ENCODE measurements around the gene QRICH1. TPM values are rescaled to one million over a fixed set of nuclear protein-coding genes. Genes with fewer than 3 reads are reported as not detected.

The QRICH1 gene
- total RNA-seq, 1 experiment from 2014 or later, result 82.7 TPM

DNA sequence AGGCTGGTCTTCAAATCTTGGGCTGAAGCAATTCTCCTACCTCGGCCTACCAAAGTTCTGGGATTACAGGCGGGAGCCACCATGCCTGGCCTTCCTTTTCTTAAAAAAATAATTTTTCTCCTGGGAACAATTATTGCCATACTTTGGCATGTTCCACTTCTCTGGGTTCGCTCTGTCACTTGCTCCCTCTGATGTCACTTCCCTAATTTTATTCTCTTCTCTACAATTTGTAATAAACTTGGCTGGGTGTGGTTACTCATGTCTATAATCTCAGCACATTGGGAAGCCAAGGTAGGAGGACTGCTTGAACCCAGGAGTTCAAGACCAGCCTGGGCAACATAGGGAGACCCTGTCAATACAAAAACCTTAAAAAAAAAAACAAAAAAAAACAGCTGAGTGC, 58.6 kb downstream of the QRICH1 start:
- DNase-seq (ENCODE audit: low spot score), result no peak

DNA sequence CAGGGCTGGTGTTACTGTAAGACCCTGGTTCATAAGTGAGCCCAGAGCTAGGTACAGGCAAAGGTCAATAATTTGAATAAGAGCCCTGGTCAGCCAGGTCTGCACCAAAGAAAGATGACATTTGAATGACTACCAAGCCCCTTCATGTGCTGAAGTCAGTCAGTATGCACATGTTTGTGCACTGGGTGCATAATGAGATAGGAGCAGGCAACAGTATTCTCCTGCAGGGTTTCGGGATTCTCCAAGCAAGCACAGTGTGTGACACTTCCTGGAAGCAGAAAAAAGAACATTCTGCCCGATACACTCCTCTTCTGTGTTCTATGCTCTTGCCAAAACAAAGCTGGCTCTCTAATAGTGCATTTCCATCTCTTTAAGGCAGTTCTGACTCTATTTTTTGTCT, 59.2 kb downstream of the QRICH1 start:
- DNase-seq (ENCODE audit: low spot score), result no peak

DNA sequence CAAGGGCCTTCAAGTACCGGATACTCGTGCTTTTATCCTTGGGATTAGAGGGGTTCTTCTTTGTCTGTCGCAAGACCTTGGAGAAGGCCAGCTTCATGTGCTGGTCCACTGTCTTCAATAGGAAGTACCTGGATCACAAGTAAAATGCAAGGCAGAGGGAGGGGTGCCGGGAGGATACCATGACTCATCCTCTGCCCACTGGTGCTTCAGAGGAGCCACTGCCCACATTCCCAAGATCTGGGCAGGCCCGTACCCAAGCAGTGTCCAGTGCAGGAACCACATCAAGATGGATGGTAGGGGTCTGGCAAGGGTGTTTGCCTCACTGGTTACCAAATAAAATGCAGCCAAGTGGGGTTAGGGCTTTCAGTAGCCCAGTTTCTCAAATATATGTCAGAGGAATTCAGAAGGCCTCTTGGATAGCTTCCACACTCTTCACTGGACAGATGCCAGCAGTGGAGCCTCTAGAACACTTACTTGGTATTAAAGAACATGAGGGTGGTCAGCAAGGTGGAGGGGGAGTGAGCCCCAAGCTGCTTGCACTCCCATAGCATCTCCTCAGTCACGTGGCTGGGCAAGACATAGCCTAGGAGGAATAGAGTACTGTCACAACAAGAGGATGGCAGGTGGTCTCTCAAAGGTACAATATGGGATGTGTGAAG, 61.1 kb downstream of the QRICH1 start:
- DNase-seq (ENCODE audit: low spot score), result peak; percentile 53

DNA sequence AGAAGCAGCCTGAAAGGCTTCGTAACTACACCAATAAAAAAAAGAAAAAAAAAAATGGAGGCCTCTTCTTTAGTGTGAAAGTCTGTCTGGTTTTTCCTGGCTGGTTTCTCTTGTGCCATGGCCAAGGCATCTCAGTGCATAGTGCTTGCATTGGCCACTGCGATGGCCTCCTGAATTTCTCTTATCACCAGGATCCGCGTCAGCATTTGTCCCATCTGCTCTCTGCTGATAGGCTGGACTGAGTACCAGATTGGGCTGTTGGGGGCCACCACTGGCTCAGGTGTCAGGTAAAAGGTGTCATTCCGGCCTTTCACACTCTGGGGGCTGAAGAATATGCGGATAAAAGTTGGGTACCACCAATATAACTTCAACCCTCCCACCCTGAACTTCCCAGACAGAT, 63.5 kb downstream of the QRICH1 start:
- no peak for DNase-seq (ENCODE audit: low spot score)

DNA sequence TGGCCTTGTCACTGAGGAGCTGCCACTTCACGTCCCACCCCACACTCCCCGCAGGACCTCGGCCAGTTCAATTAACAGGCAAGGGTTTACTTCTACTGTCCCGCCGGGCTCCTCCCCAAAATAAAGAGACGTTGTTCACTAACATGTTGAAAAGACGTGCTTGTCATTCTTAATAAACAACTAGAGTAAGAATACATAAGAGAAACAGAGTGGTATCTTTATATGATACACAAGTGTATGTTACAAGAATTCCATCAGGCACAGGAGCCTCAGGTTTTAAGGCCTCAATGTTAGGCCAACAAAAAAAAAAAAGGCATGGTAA, 64.3 kb downstream of the QRICH1 start:
- DNase-seq (ENCODE audit: low spot score), result no peak

DNA sequence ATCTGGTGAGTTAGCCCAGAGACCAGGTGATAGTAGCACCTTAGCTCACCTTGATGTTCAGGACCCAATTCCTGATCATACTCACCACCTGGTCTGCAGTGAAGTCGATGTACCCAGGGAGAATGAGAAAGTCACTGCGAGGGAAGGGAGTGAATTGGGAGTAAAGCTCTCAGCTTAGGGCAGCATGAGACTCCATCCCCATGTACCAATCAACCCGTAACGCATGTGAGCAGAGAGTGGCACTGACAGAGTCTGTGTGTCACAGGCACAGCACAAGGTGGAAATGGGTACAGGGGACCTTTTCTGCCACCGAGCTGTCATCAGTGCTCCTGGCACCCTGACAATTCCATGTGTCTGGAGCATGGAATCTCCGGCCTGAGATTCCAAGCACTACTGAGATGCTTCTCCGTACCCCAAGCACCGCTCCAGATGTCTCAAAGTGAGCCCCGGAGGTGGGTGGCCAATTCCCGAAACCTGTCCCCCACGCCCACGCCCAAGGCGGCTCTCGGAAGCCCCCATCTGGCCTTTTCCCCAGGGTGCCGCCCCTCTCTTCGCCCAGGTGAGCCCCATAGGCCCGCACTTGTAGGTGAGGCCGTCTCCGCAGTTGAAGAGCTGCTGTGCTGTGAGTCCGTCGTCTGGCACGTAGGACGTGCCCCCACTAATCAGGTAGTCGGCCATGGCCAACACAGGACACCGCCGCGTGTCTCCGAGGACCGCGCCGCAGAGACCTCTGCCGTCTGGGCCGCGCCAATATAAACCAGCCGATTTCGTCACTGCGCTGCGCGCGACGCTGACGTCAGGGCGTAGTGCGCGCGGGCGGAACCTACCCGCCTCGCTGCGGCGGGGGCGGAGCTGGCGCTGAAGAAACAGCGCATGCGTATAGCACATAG, 65.0 kb downstream of the QRICH1 start, which contains the start of gene IMPDH2:
Gene IMPDH2 (minus strand): TSS at position 726 of the 890 bp plus-strand sequence. CDS start 48 bp downstream, at position 678.
- DNase-seq (ENCODE audit: low spot score), result peak; percentile 82

DNA sequence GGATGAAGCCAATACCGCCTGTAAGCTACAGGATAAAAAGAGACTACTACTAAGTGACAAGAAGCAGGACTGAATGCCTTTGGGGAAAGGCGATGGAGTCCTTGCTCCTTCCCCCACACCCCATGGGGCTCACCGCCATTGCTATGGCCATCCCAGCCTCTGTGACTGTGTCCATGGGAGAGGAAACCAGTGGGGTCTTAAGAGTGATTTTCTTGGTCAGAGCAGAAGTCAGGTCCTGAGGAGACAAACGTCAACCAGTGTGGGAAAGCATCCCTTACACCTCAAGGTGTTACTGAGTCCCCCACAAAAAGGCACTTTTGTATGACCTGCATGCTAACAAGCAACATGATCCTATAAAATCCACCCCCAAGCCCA, 65.6 kb downstream of the QRICH1 start:
- no peak for DNase-seq (ENCODE audit: low spot score)

DNA sequence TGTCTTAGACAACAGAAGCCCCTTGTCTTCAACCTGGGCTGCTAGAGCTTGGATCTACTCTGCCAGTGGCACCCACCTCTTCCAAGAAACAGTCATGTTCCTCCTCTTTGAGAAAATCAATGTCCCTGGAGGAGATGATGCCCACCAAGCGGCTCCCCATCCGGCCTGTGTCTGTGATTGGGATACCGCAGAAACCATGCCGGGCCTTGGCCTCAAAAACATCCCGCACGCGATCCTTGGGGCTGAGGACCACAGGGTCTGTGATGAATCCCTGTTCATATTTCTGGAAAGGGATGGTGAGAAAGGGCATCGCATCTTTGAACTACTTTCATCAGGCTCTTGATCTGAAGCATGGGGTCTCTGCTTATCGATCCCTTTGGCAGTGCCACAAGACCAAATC, 66.2 kb downstream of the QRICH1 start:
- no peak for DNase-seq (ENCODE audit: low spot score)

DNA sequence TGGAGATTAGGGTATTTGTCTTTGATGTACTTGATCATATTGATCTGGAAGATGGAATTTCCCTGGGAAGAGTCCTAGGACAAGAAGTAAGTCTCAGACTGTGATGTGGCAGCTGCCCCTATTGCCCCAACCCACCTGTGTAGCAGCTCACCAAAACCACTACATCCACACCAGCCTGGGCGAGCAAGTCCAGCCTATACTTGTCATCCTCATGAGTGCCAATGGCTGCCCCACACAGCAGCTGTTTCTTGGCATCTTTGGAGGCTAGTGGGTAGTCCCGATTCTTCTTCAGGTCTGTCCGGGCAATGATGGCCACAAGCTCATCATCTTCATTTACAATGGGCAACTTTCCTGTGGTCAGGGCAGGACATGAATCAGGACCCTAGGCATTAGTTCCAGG, 67.3 kb downstream of the QRICH1 start:
- no peak for DNase-seq (ENCODE audit: low spot score)

DNA sequence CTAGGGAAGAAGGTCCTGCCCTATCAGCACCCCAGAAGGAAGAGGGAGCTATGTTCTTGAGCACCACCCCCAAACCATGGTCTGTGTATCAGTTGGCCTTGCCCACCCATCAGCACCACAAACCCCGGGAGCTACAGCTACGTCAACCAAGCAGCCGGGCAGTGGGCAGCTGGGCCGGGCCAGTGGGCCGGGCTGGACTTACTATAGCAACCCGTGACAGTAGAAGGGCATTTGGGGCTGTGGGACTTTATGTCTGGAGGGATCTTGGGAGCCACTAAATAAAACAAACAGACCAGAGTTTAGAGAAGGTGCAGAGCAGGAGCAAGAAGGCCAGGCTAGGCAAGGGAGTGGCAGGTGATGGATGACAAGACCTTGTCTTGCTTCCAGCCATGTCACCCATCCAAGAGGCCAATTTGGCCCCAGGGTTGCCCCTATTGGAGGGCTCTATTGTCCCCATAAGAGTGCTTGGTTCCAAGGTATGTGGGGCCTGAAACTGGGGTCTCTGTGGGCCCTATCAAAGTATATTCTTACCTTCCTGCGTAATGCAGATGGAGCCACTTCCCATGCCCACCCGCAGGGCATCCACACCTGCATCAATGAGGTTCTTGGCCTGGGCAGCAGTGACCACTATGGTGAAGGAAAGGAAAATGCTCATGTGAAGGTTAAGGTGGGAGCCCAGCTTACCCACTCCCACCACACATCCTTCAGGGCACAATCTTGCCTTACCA, 67.9 kb downstream of the QRICH1 start:
- DNase-seq (ENCODE audit: low spot score), result no peak

DNA sequence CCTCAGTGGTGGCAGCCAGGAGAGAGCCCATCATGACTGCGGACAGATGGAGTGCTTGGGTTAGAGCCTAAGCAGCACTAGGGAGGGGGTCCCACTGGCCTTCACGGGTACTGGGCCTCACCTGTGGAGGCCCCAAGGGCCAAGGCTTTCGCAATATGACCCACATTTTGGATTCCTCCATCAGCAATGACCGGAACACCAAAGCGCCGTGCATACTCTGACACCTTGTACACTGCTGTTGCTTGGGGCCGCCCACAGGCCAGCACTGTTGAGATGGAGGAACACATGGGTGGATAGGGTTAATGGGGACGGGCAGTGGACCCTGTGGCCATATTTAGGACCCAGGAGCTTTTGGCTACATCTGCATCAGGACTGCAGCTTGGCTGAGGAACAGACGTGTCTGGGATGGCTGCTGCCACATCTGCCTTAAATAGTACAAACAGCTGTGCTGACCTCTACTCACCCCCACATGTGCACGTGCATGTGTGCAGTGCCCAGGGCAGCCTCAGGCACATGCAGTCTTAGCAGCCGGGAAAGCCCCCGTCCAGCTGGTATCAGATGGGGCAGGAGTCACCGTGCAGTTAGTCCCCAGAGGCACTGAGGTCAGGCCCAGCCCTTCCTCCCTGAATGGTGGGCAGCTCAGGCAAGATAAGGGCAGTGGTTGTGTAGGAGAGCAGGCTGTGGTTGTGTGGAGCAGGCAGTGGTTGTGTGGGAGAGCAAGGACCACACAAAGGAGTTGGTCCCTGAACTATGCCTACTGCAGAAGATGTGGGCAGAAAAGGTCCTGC, 68.7 kb downstream of the QRICH1 start:
- DNase-seq (ENCODE audit: low spot score), result no peak

DNA sequence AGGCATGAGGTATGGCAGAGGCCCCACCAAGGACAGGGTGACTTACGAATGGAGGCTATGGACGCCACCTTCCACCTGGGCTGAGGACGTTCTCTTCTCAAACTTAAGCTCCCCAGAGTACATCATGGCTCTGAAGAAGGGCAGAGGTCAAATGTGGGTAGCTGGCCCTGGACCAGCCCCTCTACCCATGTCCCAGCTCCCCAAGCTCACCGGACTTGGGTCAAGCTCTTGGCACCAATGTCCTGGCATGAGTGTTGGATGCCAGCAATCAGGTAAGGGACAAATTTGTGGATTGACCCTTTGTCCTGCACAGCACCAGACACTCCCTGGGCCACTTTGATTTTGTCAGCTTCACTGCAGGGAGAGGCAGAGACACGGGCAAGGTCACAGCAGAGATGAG, 69.4 kb downstream of the QRICH1 start:
- DNase-seq (ENCODE audit: low spot score), result no peak

DNA sequence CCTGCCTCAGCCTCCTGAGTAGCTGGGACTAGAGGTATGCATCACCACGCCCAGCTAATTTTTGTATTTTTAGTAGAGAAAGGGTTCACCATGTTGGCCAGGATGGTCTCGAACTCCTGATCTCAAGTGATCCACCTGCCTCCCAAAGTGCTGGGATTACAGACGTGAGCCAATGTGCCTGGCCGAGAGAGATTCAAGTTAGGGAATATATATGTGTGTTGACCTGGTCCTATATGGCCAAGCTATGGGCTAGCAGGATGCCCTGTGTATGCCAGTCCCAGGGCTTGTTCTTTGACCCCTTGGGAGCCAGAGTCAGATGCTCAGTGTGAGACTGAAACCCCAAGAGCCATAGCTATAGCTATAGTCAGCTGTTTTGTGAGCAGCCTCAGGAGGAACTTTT, 70.1 kb downstream of the QRICH1 start:
- no peak for DNase-seq (ENCODE audit: low spot score)

DNA sequence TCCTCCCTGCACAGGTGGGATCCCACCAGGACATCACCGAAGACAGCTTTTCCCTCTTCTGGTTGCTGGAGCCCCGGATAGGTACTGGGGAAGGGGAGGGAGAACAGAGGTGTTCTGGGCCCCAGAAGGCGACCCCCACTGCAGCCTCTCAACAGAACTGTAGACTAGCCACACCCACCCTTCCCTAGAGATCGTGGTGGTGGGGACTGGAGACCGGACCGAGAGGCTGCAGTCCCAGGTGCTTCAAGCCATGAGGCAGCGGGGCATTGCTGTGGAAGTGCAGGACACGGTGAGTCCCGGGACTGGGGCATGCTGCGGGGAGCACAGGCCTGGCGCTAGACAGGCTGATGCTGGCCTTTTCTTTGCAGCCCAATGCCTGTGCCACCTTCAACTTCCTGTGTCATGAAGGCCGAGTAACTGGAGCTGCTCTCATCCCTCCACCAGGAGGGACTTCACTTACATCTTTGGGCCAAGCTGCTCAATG, 71.1 kb downstream of the QRICH1 start:
- no peak for DNase-seq (ENCODE audit: low spot score)

DNA sequence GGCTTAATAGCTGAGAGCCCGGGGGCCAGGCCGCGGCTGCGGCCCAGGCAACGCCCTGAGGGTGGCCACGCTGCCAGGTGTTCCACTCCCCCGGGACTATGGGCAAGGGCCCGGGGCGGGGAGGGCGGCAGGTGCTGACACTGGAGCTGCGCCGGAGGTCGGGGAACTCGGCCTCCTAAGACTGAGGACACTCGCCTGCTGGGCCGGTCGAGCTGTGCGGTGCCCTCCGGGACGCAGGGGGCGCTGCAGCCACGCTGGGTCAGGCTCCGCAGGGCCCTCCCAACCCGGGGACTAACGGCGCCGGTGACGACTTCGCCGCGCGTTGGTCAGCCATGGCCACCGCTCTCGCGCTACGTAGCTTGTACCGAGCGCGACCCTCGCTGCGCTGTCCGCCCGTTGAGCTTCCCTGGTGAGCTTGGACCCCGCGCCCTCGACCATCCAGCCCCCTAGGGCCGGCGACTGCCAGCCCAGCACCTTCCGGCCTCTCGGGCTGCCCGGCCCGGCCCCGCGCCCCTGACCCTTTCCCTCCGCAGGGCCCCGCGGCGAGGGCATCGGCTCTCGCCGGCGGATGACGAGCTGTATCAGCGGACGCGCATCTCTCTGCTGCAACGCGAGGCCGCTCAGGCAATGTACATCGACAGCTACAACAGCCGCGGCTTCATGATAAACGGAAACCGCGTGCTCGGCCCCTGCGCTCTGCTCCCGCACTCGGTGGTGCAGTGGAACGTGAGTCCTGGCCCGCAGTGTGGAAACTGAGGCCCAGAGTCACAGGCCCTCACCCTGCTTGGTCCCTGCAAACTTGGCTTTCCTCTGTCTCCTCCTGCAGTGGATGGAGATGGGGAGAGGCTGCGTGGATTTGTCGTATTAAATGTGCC, 71.8 kb downstream of the QRICH1 start, which contains the start of gene NDUFAF3:
Gene NDUFAF3 (plus strand): TSS at position 309 of the 875 bp plus-strand sequence. CDS start 24 bp downstream, at position 333.
- peak; percentile 85 for DNase-seq (ENCODE audit: low spot score)

DNA sequence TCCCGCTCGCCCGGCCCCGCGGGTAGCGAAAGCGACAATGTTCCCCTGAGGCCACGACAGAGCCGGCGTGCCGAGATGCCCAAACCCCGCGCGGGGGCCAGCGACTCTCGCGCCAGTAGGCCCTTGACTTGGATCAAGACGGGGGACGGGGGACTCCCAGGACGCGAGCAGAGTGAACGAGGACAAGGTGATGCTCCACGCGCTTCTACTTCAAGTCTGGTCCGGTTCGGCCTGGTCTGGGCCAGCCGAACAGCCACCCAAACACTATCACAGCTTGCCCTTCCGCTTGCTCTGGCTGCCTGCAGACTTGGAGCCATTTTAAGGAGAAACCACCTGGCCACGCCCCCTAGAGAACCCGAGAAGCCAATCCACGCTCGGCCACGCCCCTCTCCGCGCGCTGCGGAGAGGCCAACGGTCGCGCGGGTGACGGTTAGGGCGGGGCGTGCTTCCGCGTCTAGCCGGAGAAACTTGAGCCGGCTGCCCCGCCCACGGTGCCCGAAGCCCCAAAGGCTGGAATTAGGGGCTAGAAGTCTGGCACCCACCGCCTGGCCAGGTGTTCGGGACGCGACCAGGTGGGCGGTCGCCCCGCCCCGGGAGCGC, 72.6 kb downstream of the QRICH1 start:
- DNase-seq (ENCODE audit: low spot score), result peak; percentile 95

DNA sequence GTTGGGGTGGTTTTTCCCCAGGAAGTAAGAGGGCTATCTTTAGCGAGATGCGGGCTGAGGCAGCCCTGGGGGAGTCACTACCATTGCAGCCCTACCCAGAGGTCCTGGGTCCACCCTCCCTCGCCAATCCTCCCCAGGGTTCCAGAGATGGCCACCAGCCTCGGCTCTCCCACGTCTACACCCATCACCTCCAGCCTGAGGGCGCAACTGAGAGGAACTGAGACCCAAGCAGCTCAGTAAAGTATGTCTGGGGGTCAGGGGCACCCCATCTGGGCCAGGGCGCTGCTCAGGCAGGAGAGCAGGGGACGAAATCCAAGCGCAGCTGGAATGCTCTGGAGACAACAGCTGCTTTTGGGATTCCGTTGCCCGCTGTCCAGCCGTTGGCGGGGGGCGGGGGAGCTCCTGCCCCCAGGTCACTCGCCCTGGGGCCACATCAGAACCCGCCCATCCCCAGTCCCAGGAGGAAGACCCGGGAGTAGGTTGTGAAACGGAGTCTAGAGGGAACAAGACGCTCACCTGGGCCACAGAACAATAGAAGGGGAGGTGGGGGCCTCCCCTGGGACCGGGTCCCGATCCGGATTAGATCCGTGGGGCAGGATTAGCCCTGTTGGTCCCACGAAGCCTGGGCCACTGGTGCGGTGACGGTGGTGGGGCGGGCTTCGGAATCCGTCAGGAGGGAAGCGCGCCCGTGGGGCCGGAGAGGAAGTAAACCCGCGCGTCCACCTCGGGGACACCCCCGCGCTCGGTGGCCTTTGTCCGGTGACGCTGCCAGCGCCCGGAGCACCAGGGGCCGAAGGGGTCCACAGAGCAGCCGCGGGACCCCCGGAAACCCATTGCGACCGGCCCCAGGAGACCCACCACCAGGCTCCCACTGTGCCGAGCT, 73.3 kb downstream of the QRICH1 start:
- DNase-seq (ENCODE audit: low spot score), result no peak

DNA sequence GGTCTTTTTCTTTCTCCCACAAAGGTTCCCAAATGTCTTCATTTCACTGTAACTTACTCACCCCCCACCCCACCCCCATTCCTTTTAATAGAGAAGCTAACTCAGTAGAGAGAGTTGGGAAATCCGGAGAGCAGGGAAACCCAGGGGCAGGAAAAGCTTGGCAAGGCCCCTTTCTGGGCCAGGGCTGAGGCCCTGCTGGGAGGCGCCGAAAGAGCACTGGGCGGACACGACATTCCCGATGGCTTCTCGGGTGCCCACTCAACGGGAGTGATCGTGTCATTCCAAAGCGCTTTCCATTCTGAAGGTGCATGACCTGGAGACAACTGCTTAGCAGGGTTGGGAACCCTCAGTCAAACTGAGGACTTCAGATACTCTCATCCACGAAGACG, 73.9 kb downstream of the QRICH1 start:
- no peak for DNase-seq (ENCODE audit: low spot score)

DNA sequence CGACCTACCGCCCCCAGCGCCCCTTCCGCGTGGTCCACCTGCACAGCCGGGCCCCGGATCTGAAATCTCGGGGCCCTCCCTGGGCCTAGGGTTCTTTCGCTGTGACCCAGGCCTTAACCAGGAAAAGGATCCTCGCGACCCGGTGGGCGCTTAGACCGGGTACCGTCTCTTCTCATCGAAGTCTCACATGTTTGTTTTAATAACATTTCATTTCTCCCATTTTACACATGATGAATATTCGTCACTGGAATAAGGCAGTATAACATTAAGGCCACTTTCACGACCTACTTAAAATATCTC, 75.2 kb downstream of the QRICH1 start:
- no peak for DNase-seq (ENCODE audit: low spot score)
